A549 (cell line): Measurements from ENCODE around the gene NGF. TPM values are rescaled to one million over a fixed set of nuclear protein-coding genes. Genes with fewer than 3 reads are reported as not detected.

Experiments used
- ATAC-seq, 2 experiments: fragments of 200-7000 bp in 1 of 2; fragments of >200 bp in 1 of 2; cut with Nextera tagmentation in 1 of 2; cut with Tn5 transposase in 1 of 2; 3 replicates each; pipeline versions ENCODE4 v1.8.0 to v1.9.1; 2018 to 2020; ENCODE audit warnings: mild to moderate bottlenecking in 1 of 2, moderate library complexity in 1 of 2
- CTCF ChIA-PET: fragments of 300-600 bp; sonication (Branson Sonifier 250); formaldehyde crosslinking; extraction: SDS; loops from one replicate; lab custom pipeline; 2021; ENCODE audit warnings: antibody characterized with exemption, inconsistent platforms; lab: Yijun Ruan, JAX
- POLR2A ChIA-PET: fragments of 350-600 bp; formaldehyde crosslinking; extraction: SDS; loops from one replicate; lab custom pipeline; 2021; ENCODE audit warnings: antibody characterized with exemption, inconsistent platforms; lab: Yijun Ruan, JAX
- DNase-seq, 2 experiments: peaks; one replicate each; pipeline versions ENCODE4 v3.0.0 to v3.0.0-alpha.2; 2011 to 2016; ENCODE audit warnings: low read depth in 1 of 2, low spot score in 1 of 2
- FAIRE-seq: peaks from 2 replicates; lab custom pipeline; 2011; peaks lifted over from hg19 to GRCh38; lab: Jason Lieb, UNC
- H3K27ac ChIP-seq, 2 experiments: fragments of >200 bp; sonication (Bioruptor Twin); formaldehyde crosslinking; 3 replicates each; pipeline ENCODE4 v1.5.1; 2016 to 2017
- H3K4me1 ChIP-seq: fragments of >200 bp; sonication (Bioruptor Twin); formaldehyde crosslinking; 3 replicates; pipeline ENCODE4 v1.6.1; 2016
- H3K4me2 ChIP-seq: fragments of >200 bp; sonication (Bioruptor Twin); formaldehyde crosslinking; 3 replicates; pipeline ENCODE4 v1.6.1; 2016
- H3K4me3 ChIP-seq: fragments of >200 bp; sonication (Bioruptor Twin); formaldehyde crosslinking; 3 replicates; pipeline ENCODE4 v1.5.1; 2016
- H3K9me3 ChIP-seq: fragments of >200 bp; sonication (Bioruptor Twin); formaldehyde crosslinking; 3 replicates; pipeline ENCODE4 v1.6.1; 2016
- CBX2 ChIP-seq: fragments of 200-600 bp; sonication (generic); IDR thresholded peaks from 2 replicates; pipeline ENCODE4 v1.6.1; 2016; ENCODE audit warnings: low read depth, mild to moderate bottlenecking, borderline replicate concordance
- CBX8 ChIP-seq: fragments of 200-600 bp; sonication (generic); IDR thresholded peaks from 2 replicates; pipeline ENCODE4 v1.6.1; 2016
- HDAC2 ChIP-seq: fragments of 200-600 bp; sonication (generic); IDR thresholded peaks from 2 replicates; pipeline ENCODE4 v1.6.1; 2016
- HOXA7 ChIP-seq: fragments of 250-450 bp; sonication (Bioruptor Pico); IDR thresholded peaks from 2 replicates; pipeline ENCODE4 v1.5.0; 2020; ENCODE audit warnings: mild to moderate bottlenecking, moderate library complexity
- KDM1A ChIP-seq: fragments of 200-600 bp; sonication (generic); IDR thresholded peaks from 2 replicates; pipeline ENCODE4 v1.6.1; 2016; ENCODE audit warnings: low read depth, mild to moderate bottlenecking
- MAFK ChIP-seq: fragments of 450-650 bp; IDR thresholded peaks from 2 replicates; pipeline ENCODE4 v1.6.1; 2014; ENCODE audit not compliant: partially characterized antibody
- MYC ChIP-seq: IDR thresholded peaks from 2 replicates; pipeline ENCODE4 v1.6.1; 2012; ENCODE audit warnings: mild to moderate bottlenecking, inconsistent platforms, low read length, improper control_type of control experiment, borderline replicate concordance
- POLR2A ChIP-seq: IDR thresholded peaks from 2 replicates; pipeline ENCODE4 v1.6.1; 2012; ENCODE audit warnings: mild to moderate bottlenecking, low read length
- RCOR1 ChIP-seq: fragments of 150-350 bp; IDR thresholded peaks from 2 replicates; pipeline ENCODE4 v1.6.1; 2014; ENCODE audit warnings: antibody characterized with exemption, low read length, low read depth
- RNF2 ChIP-seq: fragments of 200-600 bp; sonication (generic); IDR thresholded peaks from 2 replicates; pipeline ENCODE4 v1.6.1; 2016; ENCODE audit warnings: low read depth, mild to moderate bottlenecking, antibody characterized with exemption, moderate library complexity, borderline replicate concordance
- TP53 ChIP-seq: fragments of 250-450 bp; sonication (Bioruptor Pico); IDR thresholded peaks from 2 replicates; pipeline ENCODE4 v1.5.0; 2021; ENCODE audit warnings: mild to moderate bottlenecking, moderate library complexity
- ZC3H11A ChIP-seq: fragments of 450-650 bp; IDR thresholded peaks from 2 replicates; pipeline ENCODE4 v1.6.1; 2014; ENCODE audit warnings: antibody characterized with exemption, mild to moderate bottlenecking
- WGBS: methylation state at CpG from one replicate; pipeline ENCODE4 v1.1.6; 2017; ENCODE audit errors: missing lambda C conversion rate; 5-methylcytosine and 5-hydroxymethylcytosine counted together
- polyA plus RNA-seq, 4 experiments: library from polyadenylated mRNA; depleted of rRNA in 3 of 4; stranded (reverse); fragments of >200 nt; fragmentation: RNase III in 1 of 4; extraction: RNeasy Plus Mini Kit Qiagen cat#74134 plus additional on column Dnase treatment in 1 of 4; gene quantifications; 2 replicates in 3 of 4; 3 replicates in 1 of 4; pipeline ENCODE4 v1.2.3, GENCODE V29; 2011 to 2017
- TF ChIP-seq, protein P1 (sequence below): fragments of >200 bp; sonication (Bioruptor Twin); formaldehyde crosslinking; IDR thresholded peaks from 3 replicates; pipeline ENCODE4 v1.5.1; 2016

The NGF gene
- polyA plus RNA-seq, 2 of the 4 experiments (the other 2 are of a cell fraction): 0.71 to 1.6 TPM

DNA sequence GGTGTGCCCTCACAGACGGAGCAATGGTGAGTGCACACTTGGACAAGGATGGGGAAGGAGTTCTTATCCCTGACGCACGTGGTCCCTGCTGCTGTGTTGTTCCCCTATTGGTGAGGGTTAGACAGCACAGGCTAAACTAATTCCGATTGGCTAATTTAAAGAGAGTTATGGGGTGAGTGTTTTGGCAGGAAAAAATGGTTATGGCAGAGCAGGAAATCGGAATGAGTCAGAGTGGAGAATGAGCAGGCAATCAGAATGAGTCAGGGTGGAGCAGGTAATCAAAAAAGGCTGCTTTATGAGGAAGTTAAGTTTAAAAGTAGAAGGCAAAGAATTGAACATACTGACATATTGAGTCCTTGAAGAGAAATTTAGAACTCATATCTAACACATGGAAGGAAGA, 100.5 kb downstream of the NGF start:
- 74% methylated on average over 5 of the region's 5 CpGs for WGBS
- FAIRE-seq: no peak

DNA sequence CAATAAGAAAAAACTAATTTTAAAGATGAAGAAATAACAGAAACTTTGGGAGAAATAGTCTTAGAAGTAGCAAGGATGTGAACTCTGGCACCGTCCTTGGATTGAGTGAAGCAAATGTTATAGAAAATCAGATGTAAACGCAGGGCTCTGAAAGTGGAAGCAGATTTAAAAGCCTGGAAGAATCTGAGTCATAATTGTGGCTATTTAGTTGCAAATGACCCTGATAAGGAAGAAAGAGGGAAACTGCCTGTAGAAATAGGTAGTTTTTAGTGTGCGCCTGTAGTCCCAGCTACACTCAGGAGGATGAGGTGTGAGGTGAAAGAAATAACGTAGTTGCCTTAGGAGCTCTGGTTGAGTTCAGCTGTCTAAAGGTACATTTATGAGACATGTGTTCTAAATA, 101.0 kb downstream of the NGF start:
- POLR2A ChIA-PET: no interaction called here
- ATAC-seq (no peak), DNase-seq (no peak), FAIRE-seq (no peak)
- WGBS: 94% methylated on average over 4 of the region's 4 CpGs
- H3K4me2 ChIP-seq: no peak overlapping the region
- no peak for TF ChIP-seq RCOR1
- TF ChIP-seq HOXA7 (CRISPR knock-in tag): no peak
- TF ChIP-seq HDAC2: no peak
- no peak for TF ChIP-seq MAFK
- no peak for TF ChIP-seq RNF2
- no peak for TF ChIP-seq POLR2A
- TF ChIP-seq KDM1A: no peak
- CTCF ChIA-PET: no interaction called here
- H3K9me3 ChIP-seq: no peaks in the 10 kb centered on the region
- no peak overlapping the region for H3K27ac ChIP-seq
- no peak overlapping the region for H3K4me3 ChIP-seq
- H3K4me1 ChIP-seq: no peaks in the 10 kb centered on the region

More for the DNA sequence above, 100.5 kb downstream of the NGF start:
- Histone ChIP-seq H3K4me1 (no peaks in the 10 kb centered on the region), H3K4me3 (no peak overlapping the region), H3K27ac (no peak overlapping the region), H3K4me2 (no peak overlapping the region), H3K9me3 (no peaks in the 10 kb centered on the region)
- ChIA-PET POLR2A (no interaction called here), CTCF (no interaction called here)
- no peak for ATAC-seq
- DNase-seq: no peak
- TF ChIP-seq CBX8: no peak
- no peak for TF ChIP-seq HOXA7 (CRISPR knock-in tag)
- TF ChIP-seq CBX2: no peak
- TF ChIP-seq RNF2: no peak
- no peak for TF ChIP-seq TP53 (CRISPR knock-in tag)
- TF ChIP-seq MYC: no peak
- TF ChIP-seq, protein P1, sequence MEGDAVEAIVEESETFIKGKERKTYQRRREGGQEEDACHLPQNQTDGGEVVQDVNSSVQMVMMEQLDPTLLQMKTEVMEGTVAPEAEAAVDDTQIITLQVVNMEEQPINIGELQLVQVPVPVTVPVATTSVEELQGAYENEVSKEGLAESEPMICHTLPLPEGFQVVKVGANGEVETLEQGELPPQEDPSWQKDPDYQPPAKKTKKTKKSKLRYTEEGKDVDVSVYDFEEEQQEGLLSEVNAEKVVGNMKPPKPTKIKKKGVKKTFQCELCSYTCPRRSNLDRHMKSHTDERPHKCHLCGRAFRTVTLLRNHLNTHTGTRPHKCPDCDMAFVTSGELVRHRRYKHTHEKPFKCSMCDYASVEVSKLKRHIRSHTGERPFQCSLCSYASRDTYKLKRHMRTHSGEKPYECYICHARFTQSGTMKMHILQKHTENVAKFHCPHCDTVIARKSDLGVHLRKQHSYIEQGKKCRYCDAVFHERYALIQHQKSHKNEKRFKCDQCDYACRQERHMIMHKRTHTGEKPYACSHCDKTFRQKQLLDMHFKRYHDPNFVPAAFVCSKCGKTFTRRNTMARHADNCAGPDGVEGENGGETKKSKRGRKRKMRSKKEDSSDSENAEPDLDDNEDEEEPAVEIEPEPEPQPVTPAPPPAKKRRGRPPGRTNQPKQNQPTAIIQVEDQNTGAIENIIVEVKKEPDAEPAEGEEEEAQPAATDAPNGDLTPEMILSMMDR: no peak
- TF ChIP-seq ZC3H11A: no peak

Other genes with a start within 250 kb of the NGF start
- gene TSPAN2, start 248.7 kb downstream of the NGF start, polyA plus RNA-seq (2011; rRNA removed): 1.4 and 1.7 TPM in 2 replicates
- 2.1 to 3.2 TPM (median 2.7 TPM) in 3 replicates for gene TSPAN2, start 248.7 kb downstream of the NGF start, polyA plus RNA-seq (2017; fragmentation: RNase III; extraction: RNeasy Plus Mini Kit Qiagen cat#74134 plus additional on column Dnase treatment)